NCI-H2107 treated with DMSO at 0.1 percent for 48 hours (cell line): ENCODE results near the gene LYL1.
A peak's percentile ranks its signal among the peaks of the same experiment; 100 is the strongest.

ENCODE experiments used
- DNase-seq: peaks from one replicate; lab custom pipeline; 2025; ENCODE audit not compliant: unreplicated experiment; lab: John Stamatoyannopoulos, UW

The LYL1 gene

GRCh38 chr19:13130886-13131490 is 28.3 kb upstream of the LYL1 start:
- DNase-seq, result no peak

- DNase-seq, result no peak
Observed at GRCh38 chr19:13129384-13129783, 26.7 kb upstream of the LYL1 start.

GRCh38 chr19:13128583-13128982 is 25.9 kb upstream of the LYL1 start:
- DNase-seq, result no peak

- DNase-seq, result no peak
Observed at GRCh38 chr19:13127811-13128575, 25.3 kb upstream of the LYL1 start.

- DNase-seq, result no peak
Observed at GRCh38 chr19:13127051-13127450, 24.4 kb upstream of the LYL1 start.

- no peak for DNase-seq
Observed at GRCh38 chr19:13122980-13123957, 20.6 kb upstream of the LYL1 start.

- no peak for DNase-seq
Observed at GRCh38 chr19:13122275-13122878, 19.7 kb upstream of the LYL1 start.

- DNase-seq, result no peak
Observed at GRCh38 chr19:13121551-13122274, 19.1 kb upstream of the LYL1 start.

GRCh38 chr19:13120817-13121216 is 18.2 kb upstream of the LYL1 start:
- no peak for DNase-seq

GRCh38 chr19:13120031-13120430 is 17.4 kb upstream of the LYL1 start:
- DNase-seq, result no peak

- DNase-seq, result no peak
Observed at GRCh38 chr19:13119627-13120026, 17.0 kb upstream of the LYL1 start.

GRCh38 chr19:13118424-13119193 is 16.0 kb upstream of the LYL1 start:
- no peak for DNase-seq

- DNase-seq, result peak; percentile 79
Observed at GRCh38 chr19:13117772-13118423, 15.2 kb upstream of the LYL1 start, which contains the start of gene NACC1. Gene NACC1 (plus strand): TSS chr19:13118264. CDS start chr19:13135208, 16,944 bp downstream.

GRCh38 chr19:13117176-13117771 is 14.6 kb upstream of the LYL1 start:
- DNase-seq, result no peak

GRCh38 chr19:13116282-13117175 is 13.9 kb upstream of the LYL1 start, which contains the start of gene TRMT1:
Gene TRMT1 (minus strand): TSS chr19:13116740. CDS start chr19:13116399, 341 bp downstream.
- DNase-seq, result peak; percentile 84

- no peak for DNase-seq
Observed at GRCh38 chr19:13115936-13116281, 13.3 kb upstream of the LYL1 start.

GRCh38 chr19:13112555-13112954 is 9.9 kb upstream of the LYL1 start:
- DNase-seq, result no peak
